GM18873 (cell line): ENCODE data around the gene ZDHHC14.
A peak's percentile ranks its signal among the peaks of the same experiment; 100 is the strongest.

Source experiments
- ATAC-seq: cut with Tn5 transposase; IDR thresholded peaks from one replicate; pipeline ENCODE4 v1.9.1; 2021; ENCODE audit warnings: mild to moderate bottlenecking, moderate library complexity, moderate number of reproducible peaks; ENCODE audit not compliant: unreplicated experiment, low FRiP score

Gene ZDHHC14

DNA sequence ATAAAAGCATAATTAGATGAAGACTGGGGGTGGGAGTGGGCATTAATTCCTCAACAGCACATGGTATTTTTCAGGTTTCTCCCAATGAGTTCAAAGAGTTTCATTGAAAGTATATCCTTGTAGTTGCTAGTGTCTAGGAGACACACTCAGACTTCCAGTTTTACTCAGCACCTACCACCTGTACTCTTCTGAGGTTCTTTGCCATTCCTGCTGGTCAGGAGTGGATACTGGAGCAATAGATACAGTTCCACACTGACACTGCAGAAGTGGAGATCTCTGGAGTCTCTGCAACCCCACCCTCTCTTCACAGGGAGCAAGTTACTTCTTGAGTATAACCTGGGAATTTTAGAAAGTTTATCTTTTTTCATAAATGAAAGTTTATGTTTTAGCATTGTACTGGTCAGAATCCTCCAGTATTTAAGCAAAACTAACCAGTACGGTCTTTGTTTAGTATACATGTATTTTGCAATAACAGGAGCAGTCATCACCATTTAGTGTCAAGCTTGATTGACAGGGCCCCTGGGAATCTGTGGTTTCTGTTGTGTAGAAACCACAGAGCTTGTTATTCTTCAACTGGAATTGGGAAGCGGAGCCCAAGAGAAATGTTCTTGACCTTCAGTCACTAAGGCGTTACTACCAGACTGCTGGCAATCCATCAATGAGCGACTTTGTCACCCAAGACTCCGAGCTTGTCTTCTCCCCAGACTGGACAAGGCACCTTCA lies 148.1 kb downstream of the ZDHHC14 start:
- no peak for ATAC-seq

DNA sequence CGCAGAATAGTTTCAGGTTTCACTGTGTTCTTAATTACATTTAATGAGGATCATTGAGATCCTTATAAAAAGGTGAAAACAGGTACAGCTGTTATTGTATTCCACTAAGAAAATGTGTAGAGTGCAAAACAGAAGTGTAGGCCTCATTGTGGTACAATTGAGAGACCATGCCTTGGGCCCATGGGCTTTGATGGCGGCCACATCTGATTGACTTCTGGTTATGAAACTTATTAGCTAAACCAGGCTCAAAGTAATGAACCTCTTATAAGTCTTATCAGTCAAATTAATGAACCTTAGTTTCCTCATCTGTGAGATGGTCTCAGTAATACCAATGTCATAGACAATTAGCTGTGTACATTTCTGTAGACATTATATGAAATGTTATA lies 148.7 kb downstream of the ZDHHC14 start:
- ATAC-seq, result no peak

- no peak for ATAC-seq
These were observed 149.1 kb downstream of the ZDHHC14 start for GRCh38 chr6:157530126-157530525.

GRCh38 chr6:157530724-157531168 lies 149.8 kb downstream of the ZDHHC14 start:
- no peak for ATAC-seq

DNA sequence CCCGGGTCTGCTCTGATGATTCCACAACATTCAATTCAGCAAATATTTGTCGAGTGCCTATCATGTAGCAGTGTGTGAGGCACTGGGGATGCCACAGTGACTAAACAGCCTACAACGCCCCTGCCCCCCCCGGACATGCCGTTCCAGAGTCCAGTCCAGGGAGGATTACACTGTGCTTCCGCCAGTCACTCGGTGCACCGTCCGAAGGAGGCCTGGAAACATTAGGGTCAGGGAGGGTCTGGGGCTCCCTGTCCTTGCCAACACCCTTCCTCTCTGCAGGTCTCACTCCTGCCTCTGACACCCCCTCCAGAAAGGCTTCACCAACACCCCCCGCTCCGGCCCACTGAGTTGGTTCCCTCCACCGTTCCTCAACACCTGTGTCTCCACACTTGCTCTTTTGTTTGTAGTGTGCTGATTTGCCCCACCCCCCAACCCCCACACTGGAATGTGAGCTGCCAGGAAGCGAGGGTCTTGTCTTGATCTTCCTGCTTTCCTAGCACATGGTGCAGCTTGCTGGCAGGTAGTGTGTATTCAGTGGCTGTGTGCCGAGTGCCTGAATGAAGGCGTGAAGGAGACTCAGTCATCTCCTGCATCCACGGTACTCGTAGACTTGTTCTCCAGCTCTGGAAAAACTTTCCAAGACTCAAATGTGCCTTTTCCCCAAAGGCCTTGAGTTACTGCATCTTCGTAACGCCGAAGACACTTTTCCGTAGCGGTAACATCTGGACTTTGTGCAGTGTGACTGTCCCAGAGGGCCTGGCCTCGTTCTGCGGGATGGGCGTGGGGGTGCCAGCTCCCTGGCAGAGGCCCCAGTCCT lies 150.4 kb downstream of the ZDHHC14 start:
- no peak for ATAC-seq

- ATAC-seq, result no peak
These were observed 151.0 kb downstream of the ZDHHC14 start for GRCh38 chr6:157531986-157532365.

DNA sequence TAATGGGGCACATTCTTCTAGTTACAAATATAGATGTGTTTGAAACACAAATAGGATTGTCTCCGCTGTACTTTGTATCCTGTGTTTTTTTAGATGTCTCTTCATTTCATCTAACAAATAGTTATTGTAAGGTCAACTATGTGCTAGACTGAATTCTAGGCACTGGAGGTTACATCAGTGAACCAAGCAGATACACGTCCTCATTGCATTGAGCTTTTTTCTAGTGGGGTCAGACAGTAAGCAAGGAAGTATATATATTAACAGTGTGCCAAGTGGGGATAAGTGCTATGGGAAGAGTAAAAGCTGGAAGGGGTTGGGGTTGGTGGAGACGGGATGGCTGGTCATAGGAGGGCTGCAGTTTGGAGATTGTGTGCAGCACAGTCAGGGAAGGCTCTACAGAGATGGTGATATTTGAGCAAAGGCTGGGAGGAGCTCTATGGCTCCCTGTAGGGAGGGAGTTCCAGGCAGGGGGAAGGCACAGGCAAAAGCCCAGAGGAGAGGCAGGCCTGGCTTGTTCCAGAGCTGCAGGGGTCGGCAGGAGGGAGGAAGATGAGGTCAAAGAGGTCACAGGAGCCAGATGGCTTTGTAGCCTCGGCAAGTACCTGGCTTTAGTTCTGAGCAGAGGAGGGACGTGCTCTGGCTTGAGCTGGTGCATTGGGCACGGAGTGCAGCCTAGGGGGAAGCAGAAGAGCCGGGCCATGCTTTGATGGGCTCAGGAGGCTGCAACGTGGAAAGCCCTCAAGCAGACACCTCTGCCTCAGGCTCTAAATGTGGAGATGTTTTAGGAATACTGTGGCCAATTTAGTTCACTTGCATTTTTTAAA lies 152.3 kb downstream of the ZDHHC14 start:
- ATAC-seq, result no peak

- ATAC-seq, result no peak
These were observed 153.3 kb downstream of the ZDHHC14 start for GRCh38 chr6:157534134-157534871.

- ATAC-seq, result no peak
These were observed 154.0 kb downstream of the ZDHHC14 start for GRCh38 chr6:157534977-157535339.

DNA sequence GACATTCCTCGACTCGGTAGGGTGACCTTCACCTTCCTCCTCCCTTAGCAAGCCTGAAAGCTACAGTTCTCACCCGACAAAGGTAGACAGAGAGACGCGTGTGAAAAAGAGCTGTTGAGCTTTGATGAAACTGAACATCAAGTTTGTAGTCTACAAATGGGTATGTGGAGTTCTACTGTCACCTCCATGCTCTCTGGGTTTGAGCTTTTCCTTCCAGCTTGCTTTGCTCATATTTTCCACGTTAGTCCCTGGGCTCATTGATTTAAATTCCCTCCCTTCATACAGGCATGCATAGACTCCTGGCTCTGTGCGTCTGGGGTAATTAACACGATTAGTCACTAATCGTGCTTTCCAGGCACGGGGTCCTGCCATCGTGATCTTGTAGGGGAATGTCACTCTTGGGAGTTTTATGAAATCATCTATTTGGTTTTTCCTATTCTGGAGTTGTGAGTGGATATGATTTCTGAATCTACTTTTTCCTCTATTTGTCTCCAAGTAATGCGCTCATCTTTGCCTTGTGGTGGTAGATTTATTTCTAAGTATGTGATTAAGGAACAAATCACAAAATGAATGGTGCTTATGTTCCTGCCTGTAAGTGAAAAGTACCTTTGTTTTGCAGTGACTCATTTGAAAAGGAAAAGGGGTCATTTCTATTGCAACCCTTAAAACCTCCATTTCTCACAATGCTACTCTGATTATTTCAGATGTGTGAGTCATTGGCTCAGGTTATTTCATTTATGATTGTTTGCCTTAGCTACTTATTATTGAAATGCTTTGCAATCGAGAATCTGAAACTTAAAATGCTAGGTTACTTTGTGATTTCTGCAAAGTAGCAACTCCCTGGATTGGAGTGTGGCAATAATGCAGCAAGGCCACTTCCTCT lies 154.6 kb downstream of the ZDHHC14 start:
- ATAC-seq, result peak; percentile 67

- ATAC-seq, result no peak
These were observed 155.2 kb downstream of the ZDHHC14 start for GRCh38 chr6:157536223-157536545.

DNA sequence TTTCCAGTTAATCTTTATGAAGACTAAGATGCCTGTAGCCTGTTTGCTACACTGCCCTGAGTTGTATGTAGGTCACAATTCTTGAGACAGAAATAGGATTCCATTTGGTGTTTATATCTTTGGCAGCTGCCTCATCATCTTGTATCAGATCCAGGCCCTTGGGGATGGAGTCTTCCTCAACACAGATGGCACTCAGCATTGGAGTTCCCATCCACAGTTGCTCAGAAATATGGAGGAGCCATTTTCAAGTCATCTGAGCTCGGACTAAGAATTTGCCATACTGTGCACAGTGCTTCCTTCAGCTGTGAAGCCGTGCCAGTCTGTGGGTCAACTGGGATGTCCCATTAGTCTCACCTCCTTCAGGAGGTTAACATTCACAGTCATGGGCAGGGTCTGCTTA lies 156.6 kb downstream of the ZDHHC14 start:
- ATAC-seq, result no peak

DNA sequence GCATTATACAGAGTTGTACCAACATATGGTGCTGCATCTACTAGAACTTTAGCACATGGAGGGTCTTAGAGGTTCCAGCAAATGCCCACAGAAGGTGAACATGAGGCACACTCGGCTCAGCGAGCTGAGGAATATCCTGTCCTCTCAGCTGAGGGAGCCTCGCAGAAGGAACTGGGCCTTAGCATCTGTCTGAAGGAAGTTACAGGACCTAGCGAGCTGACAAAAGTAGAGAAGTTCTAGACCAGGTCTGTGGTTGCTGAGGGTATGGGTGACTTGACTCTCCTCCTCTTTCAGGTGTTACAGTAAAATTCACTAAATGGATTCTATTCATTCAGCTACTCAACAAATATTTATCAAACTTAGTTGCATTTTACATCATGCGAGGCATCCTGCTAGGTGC lies 157.2 kb downstream of the ZDHHC14 start:
- ATAC-seq, result no peak

DNA sequence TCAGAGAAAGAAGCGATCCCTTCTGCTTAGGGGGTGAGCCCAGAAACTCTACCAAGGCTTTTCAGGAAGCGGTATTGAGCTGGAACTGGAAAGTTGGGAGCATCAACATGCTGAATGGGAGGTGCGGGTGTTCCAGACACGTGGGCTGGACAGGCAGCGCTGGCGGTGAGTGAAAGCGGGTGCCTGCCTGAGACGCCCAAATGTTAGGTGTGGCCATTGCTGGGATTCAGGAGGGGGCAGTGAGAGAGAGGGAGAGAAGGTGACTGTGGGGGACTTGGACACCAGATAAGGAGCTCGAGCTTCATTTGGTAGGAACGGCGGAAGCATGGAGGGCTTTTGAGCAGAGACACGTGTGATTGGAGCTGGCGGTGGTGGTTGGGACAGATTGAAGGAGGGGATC lies 157.7 kb downstream of the ZDHHC14 start:
- no peak for ATAC-seq

- ATAC-seq, result no peak
These were observed 158.4 kb downstream of the ZDHHC14 start for GRCh38 chr6:157539421-157539822.

- ATAC-seq, result no peak
These were observed 159.1 kb downstream of the ZDHHC14 start for GRCh38 chr6:157539900-157540752.

DNA sequence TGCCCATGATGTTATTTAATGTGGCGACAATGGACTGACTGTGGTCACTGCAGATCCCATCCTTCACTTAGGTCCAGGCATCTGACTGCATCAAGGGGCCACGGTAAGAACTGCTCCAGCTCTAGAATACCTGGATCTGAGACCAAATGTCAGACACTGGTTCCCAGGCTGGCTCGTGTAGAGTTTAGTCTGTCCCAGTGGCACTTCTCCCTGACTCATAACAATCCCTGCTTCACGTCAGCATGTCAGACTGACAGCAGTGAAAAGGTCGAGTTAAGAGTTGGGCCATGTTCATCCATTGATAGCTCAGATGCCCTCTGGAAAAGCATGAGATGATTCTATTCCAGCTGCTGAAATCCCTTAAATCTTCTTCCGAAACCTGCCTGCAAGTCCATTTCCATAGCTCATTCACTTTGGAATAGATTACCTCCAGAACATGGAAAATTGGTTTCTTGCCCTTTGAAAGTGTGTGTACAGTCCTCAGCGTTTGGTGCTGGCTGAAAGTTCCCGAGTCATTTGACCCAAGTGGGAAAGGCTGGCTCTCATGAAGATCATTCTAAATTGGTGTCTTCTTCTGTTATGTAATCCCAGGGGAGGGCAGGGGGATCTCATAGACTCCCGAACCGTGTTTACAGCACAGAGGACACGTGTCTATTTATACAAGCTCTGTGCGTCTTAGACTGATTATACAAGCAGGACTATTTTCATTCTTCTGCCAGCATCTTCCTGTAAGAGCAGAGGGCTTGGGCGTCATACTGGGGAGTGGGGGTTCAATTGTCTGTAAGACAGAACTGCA lies 160.8 kb downstream of the ZDHHC14 start:
- no peak for ATAC-seq
